Measurements from ENCODE around the gene NUPR1.

GRCh38 chr16:28555561-28555960, 16.8 kb upstream of the NUPR1 start:
- no peak for TF ChIP-seq ZNF280D (tag by site-specific recombination; IDR thresholded peaks at IDR 0.05)
- no peak for TF ChIP-seq ZNF776 (tag by site-specific recombination; IDR thresholded peaks at IDR 0.05; ENCODE audit: borderline replicate concordance)
- TF ChIP-seq ZNF707 (tag by site-specific recombination; IDR thresholded peaks at IDR 0.05): no peak
- TF ChIP-seq CTCF (tag by site-specific recombination; IDR thresholded peaks at IDR 0.05): no peak
- TF ChIP-seq ZNF354C (tag by site-specific recombination; IDR thresholded peaks at IDR 0.05; ENCODE audit: borderline replicate concordance, low read depth): no peak
- no peak for TF ChIP-seq EGR2 (tag by site-specific recombination; IDR thresholded peaks at IDR 0.05; ENCODE audit: low read depth)
- no peak for TF ChIP-seq MZF1 (tag by site-specific recombination; IDR thresholded peaks at IDR 0.05; ENCODE audit: borderline replicate concordance)
- no peak for TF ChIP-seq ZNF24 (tag by site-specific recombination; IDR thresholded peaks at IDR 0.05)
- TF ChIP-seq ZNF704 (tag by site-specific recombination; IDR thresholded peaks at IDR 0.05): no peak
- TF ChIP-seq ZNF768 (tag by site-specific recombination; IDR thresholded peaks at IDR 0.05): no peak
- no peak for TF ChIP-seq ZNF529 (tag by site-specific recombination; IDR thresholded peaks at IDR 0.05; ENCODE audit: insufficient replicate concordance)
- no peak for TF ChIP-seq ZNF398 (tag by site-specific recombination; IDR thresholded peaks at IDR 0.05)
- no peak for TF ChIP-seq AEBP2 (tag by site-specific recombination; IDR thresholded peaks at IDR 0.05; ENCODE audit: borderline replicate concordance)
- TF ChIP-seq ZNF391 (tag by site-specific recombination; IDR thresholded peaks at IDR 0.05; ENCODE audit: borderline replicate concordance, low read depth): no peak

All from HEK293 (cell line).